Parathyroid adenoma (tissue), 2 donors: ENCODE measurements around the gene CPLX3.

ENCODE experiments used
- H2AFZ ChIP-seq: fragments of 300-600 bp; sonication (generic); one replicate; pipeline ENCODE4 v1.7.0; 2017; ENCODE audit warnings: antibody characterized with exemption, mild to moderate bottlenecking
- H3K27ac ChIP-seq: fragments of 300-600 bp; sonication (generic); one replicate; pipeline ENCODE4 v1.7.0; 2017
- H3K27me3 ChIP-seq: fragments of 300-600 bp; sonication (generic); one replicate; pipeline ENCODE4 v1.7.0; 2017; ENCODE audit warnings: low read length; ENCODE audit not compliant: control insufficient read depth, insufficient read depth
- H3K36me3 ChIP-seq: fragments of 300-600 bp; sonication (generic); one replicate; pipeline ENCODE4 v1.7.0; 2017; ENCODE audit warnings: low read length; ENCODE audit not compliant: control insufficient read depth, insufficient read depth
- H3K4me1 ChIP-seq: fragments of 300-600 bp; sonication (generic); one replicate; pipeline ENCODE4 v1.7.0; 2017; ENCODE audit warnings: control low read depth
- H3K4me2 ChIP-seq: fragments of 300-600 bp; sonication (generic); one replicate; pipeline ENCODE4 v1.7.0; 2017; ENCODE audit warnings: low read length
- H3K4me3 ChIP-seq: fragments of 300-600 bp; sonication (generic); one replicate; pipeline ENCODE4 v1.7.0; 2017; ENCODE audit warnings: low read depth, low read length
- H3K79me2 ChIP-seq: fragments of 300-600 bp; sonication (generic); one replicate; pipeline ENCODE4 v1.7.0; 2017; ENCODE audit warnings: control low read depth
- H3K9ac ChIP-seq: fragments of 300-600 bp; sonication (generic); one replicate; pipeline ENCODE4 v1.7.0; 2017; ENCODE audit warnings: mild to moderate bottlenecking
- H3K9me3 ChIP-seq: fragments of 300-600 bp; sonication (generic); one replicate; pipeline ENCODE4 v1.7.0; 2017; ENCODE audit warnings: low read length; ENCODE audit not compliant: control insufficient read depth
- CTCF ChIP-seq: fragments of 300-600 bp; sonication (generic); IDR thresholded peaks from one replicate; pipeline ENCODE4 v1.7.0; 2017; ENCODE audit warnings: antibody characterized with exemption, mild to moderate bottlenecking
- donor health status: primary hyperparathyroidism.

The CPLX3 gene

DNA sequence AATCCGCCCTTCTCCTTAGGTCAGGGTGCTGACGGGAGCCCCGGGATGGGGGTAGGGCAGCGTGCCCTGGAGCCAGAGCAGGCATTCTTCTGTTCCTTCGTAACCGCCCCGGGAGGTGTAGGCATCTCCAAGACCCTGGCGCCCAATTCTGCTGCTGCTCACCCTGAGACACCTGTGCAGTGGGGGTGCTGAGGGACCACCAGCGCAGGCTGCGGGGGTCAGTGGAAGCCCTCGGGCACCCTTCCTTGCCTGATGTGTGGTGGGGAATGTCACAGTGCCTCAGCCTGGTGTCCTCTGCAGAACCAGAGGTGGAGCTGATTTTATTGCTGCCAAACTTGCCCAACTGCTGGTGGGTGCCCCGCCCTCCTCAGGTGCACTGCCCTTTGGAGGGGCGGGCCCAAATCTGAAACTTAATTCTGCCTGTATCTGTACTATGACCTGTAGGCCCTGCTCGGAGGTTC lies 37.2 kb upstream of the CPLX3 start:
- Histone ChIP-seq H2AFZ (no peak overlapping the region), H3K9me3 (no peaks in the 10 kb centered on the region), H3K27me3 (no peaks in the 10 kb centered on the region), H3K36me3 (no peaks in the 10 kb centered on the region), H3K9ac (no peak overlapping the region), H3K4me1 (peaks cover 10% of the 10 kb centered on the region), H3K27ac (peak overlapping the region; percentile 31), H3K79me2 (peaks cover 20% of the 10 kb centered on the region), H3K4me3 (peak overlapping the region; percentile 21), H3K4me2 (peak overlapping the region; percentile 56)
- no peak for TF ChIP-seq CTCF

- Histone ChIP-seq H3K27ac (peak overlapping the region; percentile 31), H3K36me3 (no peaks in the 10 kb centered on the region), H3K27me3 (no peaks in the 10 kb centered on the region), H3K4me2 (peak overlapping the region; percentile 56), H3K4me1 (peaks cover 10% of the 10 kb centered on the region), H3K9ac (no peak overlapping the region), H3K4me3 (peak overlapping the region; percentile 21), H3K79me2 (peaks cover 20% of the 10 kb centered on the region), H3K9me3 (no peaks in the 10 kb centered on the region), H2AFZ (no peak overlapping the region)
- TF ChIP-seq CTCF, result no peak
These were observed 36.7 kb upstream of the CPLX3 start for GRCh38 chr15:74789741-74790079.

DNA sequence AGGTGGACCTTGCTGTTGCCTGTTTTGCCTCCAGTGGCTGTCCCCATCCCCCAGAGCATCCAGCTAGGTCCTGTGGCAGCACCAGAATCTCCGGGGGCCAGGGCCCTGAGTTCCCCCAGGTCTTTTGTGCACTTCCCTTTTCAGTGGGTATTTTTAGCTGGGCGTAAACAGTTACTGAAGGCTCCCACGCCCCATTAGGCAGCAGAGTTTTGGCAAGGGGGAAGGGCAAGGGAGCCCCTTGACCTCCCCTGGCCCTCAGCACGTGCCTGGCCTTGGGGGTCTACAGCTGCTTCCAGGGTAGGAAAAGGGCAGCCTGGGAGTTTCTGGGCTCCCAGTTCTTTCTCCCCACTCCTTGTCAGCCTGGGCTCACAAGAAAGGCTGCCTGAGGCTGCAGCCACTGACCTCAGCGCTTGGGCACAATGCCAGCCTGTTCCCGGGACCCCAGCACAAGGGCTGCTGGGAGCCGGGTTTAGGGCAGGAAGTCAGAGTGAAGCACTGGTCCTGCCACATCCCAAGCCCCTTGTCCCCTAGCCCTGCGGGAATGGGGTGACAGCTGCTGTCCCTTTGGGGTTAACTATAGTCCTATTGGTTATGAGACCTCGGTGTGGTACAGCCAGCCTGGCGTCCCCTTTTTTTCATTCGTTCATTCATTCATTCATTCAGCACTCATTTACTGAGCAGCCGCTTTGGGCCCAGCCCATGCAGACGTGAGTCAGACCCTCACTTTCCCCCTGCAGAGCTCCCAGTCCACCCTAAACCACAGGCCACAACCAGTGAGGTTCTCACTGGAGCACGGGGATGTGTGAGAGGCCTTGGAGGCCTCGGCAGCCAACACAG lies 36.1 kb upstream of the CPLX3 start:
- Histone ChIP-seq H3K9ac (no peak overlapping the region), H2AFZ (no peak overlapping the region), H3K4me2 (peak overlapping the region; percentile 56), H3K4me3 (no peak overlapping the region), H3K4me1 (peaks cover 10% of the 10 kb centered on the region), H3K36me3 (no peaks in the 10 kb centered on the region), H3K27me3 (no peaks in the 10 kb centered on the region), H3K79me2 (peaks cover 20% of the 10 kb centered on the region), H3K9me3 (no peaks in the 10 kb centered on the region), H3K27ac (peak overlapping the region; percentile 31)
- no peak for TF ChIP-seq CTCF

DNA sequence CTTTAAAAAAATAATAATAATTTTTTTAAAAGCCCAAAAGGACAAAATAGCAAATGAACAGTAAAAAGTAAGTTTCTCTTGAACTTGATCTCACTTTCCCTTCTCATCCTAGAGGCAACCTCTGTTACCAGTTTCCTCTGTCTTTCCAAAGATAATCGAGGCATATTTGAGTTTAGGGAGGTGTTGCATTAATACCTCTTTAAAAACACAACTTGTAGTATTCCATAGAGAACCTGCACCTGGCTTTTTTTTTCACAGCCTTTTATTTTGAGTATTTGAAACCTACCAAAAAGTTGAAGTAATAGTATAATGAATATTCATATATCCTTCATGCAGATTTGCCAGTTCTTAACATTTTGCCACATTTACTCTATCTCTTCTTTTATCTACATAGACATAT lies 35.4 kb upstream of the CPLX3 start:
- Histone ChIP-seq H2AFZ (no peak overlapping the region), H3K4me3 (no peak overlapping the region), H3K4me2 (no peak overlapping the region), H3K36me3 (no peaks in the 10 kb centered on the region), H3K27ac (no peak overlapping the region), H3K9me3 (no peaks in the 10 kb centered on the region), H3K79me2 (peaks cover 20% of the 10 kb centered on the region), H3K9ac (no peak overlapping the region), H3K27me3 (no peaks in the 10 kb centered on the region), H3K4me1 (peaks cover 10% of the 10 kb centered on the region)
- no peak for TF ChIP-seq CTCF

DNA sequence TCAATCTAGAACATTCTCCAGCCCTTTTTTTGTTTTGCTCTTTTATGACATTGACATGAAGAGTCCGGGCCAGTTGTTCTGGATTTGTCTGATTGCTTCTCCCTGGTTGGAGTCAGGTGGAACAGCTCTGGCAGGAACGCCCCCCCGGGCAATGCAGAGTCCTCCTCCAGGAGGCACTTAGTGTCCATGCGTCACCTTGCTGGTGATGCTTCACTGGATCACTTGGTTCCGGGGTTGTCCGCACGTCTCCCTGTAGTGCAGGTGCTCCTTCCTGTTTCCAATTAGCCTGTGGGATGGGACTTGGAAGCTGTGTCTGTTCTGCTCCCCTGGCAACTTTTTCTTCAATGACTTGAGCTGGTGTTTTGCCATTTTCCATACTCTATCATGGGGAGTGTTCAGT lies 34.8 kb upstream of the CPLX3 start:
- H3K27ac ChIP-seq, result no peak overlapping the region
- H3K27me3 ChIP-seq, result no peaks in the 10 kb centered on the region
- no peaks in the 10 kb centered on the region for H3K36me3 ChIP-seq
- H3K4me2 ChIP-seq, result no peak overlapping the region
- H3K9ac ChIP-seq, result no peak overlapping the region
- H3K4me3 ChIP-seq, result no peak overlapping the region
- TF ChIP-seq CTCF, result no peak
- peaks cover 10% of the 10 kb centered on the region for H3K4me1 ChIP-seq
- no peak overlapping the region for H2AFZ ChIP-seq
- peaks cover 20% of the 10 kb centered on the region for H3K79me2 ChIP-seq
- no peaks in the 10 kb centered on the region for H3K9me3 ChIP-seq
